Right kidney (tissue), 9 donors: ENCODE measurements around the gene TAX1BP3.
"Not testable (repeated sequence)": the region's sequence is repeated elsewhere in the genome, so short reads cannot be mapped to it uniquely, and the experiment has no call there.

ENCODE experiments used
- DNase-seq: peaks from one replicate; pipeline ENCODE4 v3.0.0-alpha.2; 2016
- long read RNA-seq, 8 donors: transcript quantifications; one replicate each; lab custom pipeline, GENCODE V29; 2026

The TAX1BP3 gene
- long read RNA-seq, donor 1, transcript TAX1BP3-201 (4 exons, 1,377 nt): major isoform, 31 of 45 reads
- long read RNA-seq, donor 1, partial matches to known transcripts: 6 of 45 reads
- long read RNA-seq, donor 1, other reads (novel, unspliced or antisense): 8 of 45 reads
- long read RNA-seq, donor 2, transcript TAX1BP3-201 (4 exons, 1,377 nt): major isoform, 8 of 17 reads
- long read RNA-seq, donor 2, partial matches to known transcripts: 0 of 17 reads
- long read RNA-seq, donor 2, other reads (novel, unspliced or antisense): 9 of 17 reads
- long read RNA-seq, donor 3, transcript TAX1BP3-201 (4 exons, 1,377 nt): major isoform, 10 of 11 reads
- long read RNA-seq, donor 3, partial matches to known transcripts: 0 of 11 reads
- long read RNA-seq, donor 3, other reads (novel, unspliced or antisense): 0 of 11 reads
- long read RNA-seq, donor 4, transcript TAX1BP3-201 (4 exons, 1,377 nt): major isoform, 10 of 23 reads
- long read RNA-seq, donor 4, partial matches to known transcripts: 0 of 23 reads
- long read RNA-seq, donor 4, other reads (novel, unspliced or antisense): 11 of 23 reads
- long read RNA-seq, donor 5, transcript TAX1BP3-201 (4 exons, 1,377 nt): major isoform, 19 of 47 reads
- long read RNA-seq, donor 5, partial matches to known transcripts: 0 of 47 reads
- long read RNA-seq, donor 5, other reads (novel, unspliced or antisense): 27 of 47 reads
- long read RNA-seq, donor 6, transcript TAX1BP3-201 (4 exons, 1,377 nt): major isoform, 29 of 35 reads
- long read RNA-seq, donor 6, partial matches to known transcripts: 0 of 35 reads
- long read RNA-seq, donor 6, other reads (novel, unspliced or antisense): 5 of 35 reads
- long read RNA-seq, donor 7: 0 reads
- long read RNA-seq, donor 8, transcript TAX1BP3-201 (4 exons, 1,377 nt): major isoform, 15 of 22 reads
- long read RNA-seq, donor 8, partial matches to known transcripts: 0 of 22 reads
- long read RNA-seq, donor 8, other reads (novel, unspliced or antisense): 6 of 22 reads

- DNase-seq: peak; percentile 98
These were observed at the start of gene TAX1BP3, which contains the start of gene EMC6 for GRCh38 chr17:3668279-3669084. TAX1BP3 (minus strand) TSS chr17:3668578; CDS start chr17:3668526, 52 bp downstream. EMC6 (plus strand) TSS chr17:3668812; CDS start chr17:3669147, 335 bp downstream.

- DNase-seq: no peak
These were observed 46.9 kb upstream of the TAX1BP3 start for GRCh38 chr17:3715296-3715695.

- DNase-seq: no peak
These were observed 44.6 kb upstream of the TAX1BP3 start for GRCh38 chr17:3712811-3713463.

- DNase-seq: no peak
These were observed 42.6 kb upstream of the TAX1BP3 start for GRCh38 chr17:3710951-3711383.

GRCh38 chr17:3708366-3708765 lies 40.0 kb upstream of the TAX1BP3 start:
- no peak for DNase-seq

GRCh38 chr17:3705718-3705984 lies 37.3 kb upstream of the TAX1BP3 start:
- DNase-seq: not testable (repeated sequence)

GRCh38 chr17:3704931-3705717 lies 36.7 kb upstream of the TAX1BP3 start:
- no peak for DNase-seq

GRCh38 chr17:3702041-3702539 lies 33.7 kb upstream of the TAX1BP3 start:
- not testable (repeated sequence) for DNase-seq

- DNase-seq: no peak
These were observed 31.6 kb upstream of the TAX1BP3 start for GRCh38 chr17:3699951-3700350.

GRCh38 chr17:3698139-3698538 lies 29.8 kb upstream of the TAX1BP3 start:
- no peak for DNase-seq

GRCh38 chr17:3697103-3697476 lies 28.7 kb upstream of the TAX1BP3 start:
- DNase-seq: no peak

- peak; percentile 61 for DNase-seq
These were observed 27.5 kb upstream of the TAX1BP3 start, which contains the start of gene P2RX5 for GRCh38 chr17:3695723-3696411. P2RX5 (minus strand) TSS chr17:3696155; CDS start chr17:3696005, 150 bp downstream.

- no peak for DNase-seq
These were observed 26.8 kb upstream of the TAX1BP3 start for GRCh38 chr17:3695129-3695722.

- no peak for DNase-seq
These were observed 25.5 kb upstream of the TAX1BP3 start for GRCh38 chr17:3693829-3694231.

GRCh38 chr17:3693141-3693540 lies 24.8 kb upstream of the TAX1BP3 start:
- DNase-seq: no peak

- DNase-seq: no peak
These were observed 24.0 kb upstream of the TAX1BP3 start for GRCh38 chr17:3692346-3692745.

- no peak for DNase-seq
These were observed 23.3 kb upstream of the TAX1BP3 start for GRCh38 chr17:3691617-3692067.

- no peak for DNase-seq
These were observed 21.8 kb upstream of the TAX1BP3 start for GRCh38 chr17:3690094-3690715.
